HG03135 (cell line): ENCODE measurements around the gene OLR1.

Source experiments
- ATAC-seq: cut with Tn5 transposase; IDR thresholded peaks from one replicate; pipeline ENCODE4 v1.9.1; 2021; ENCODE audit warnings: mild to moderate bottlenecking, moderate library complexity; ENCODE audit not compliant: unreplicated experiment

The OLR1 gene

GRCh38 chr12:10154145-10154496, 17.8 kb downstream of the OLR1 start:
- ATAC-seq, result peak; percentile 6

GRCh38 chr12:10153271-10154144, 18.4 kb downstream of the OLR1 start:
- ATAC-seq, result peak; percentile 58

- no peak for ATAC-seq
Observed at GRCh38 chr12:10151621-10152020, 20.3 kb downstream of the OLR1 start.

GRCh38 chr12:10147714-10148403, 24.1 kb downstream of the OLR1 start:
- ATAC-seq, result peak; percentile 65

GRCh38 chr12:10142976-10143589, 28.8 kb downstream of the OLR1 start:
- ATAC-seq, result no peak

DNA sequence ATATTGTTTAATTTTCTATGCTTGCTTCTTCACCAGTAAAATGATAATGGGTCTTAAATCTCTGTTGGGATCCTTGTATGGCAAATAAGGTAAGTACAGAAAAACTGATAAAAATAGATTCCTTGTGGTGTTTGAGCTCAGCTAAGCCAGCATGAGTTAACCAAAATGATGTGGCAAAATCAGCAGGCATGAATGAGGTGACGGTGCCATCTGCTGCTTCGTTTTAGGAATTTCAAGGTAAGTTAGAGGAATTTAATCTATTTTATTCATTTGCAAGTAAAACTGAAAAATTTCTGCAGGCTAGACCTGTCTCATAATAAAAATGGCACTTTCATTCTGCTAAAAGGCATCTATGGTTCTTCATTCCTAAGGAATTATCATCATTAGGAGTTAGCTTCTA, 31.9 kb downstream of the OLR1 start:
- ATAC-seq, result no peak

- no peak for ATAC-seq
Observed at GRCh38 chr12:10136637-10137205, 35.2 kb downstream of the OLR1 start.

GRCh38 chr12:10135126-10135525, 36.8 kb downstream of the OLR1 start:
- ATAC-seq, result no peak

GRCh38 chr12:10132850-10133370, 39.0 kb downstream of the OLR1 start:
- ATAC-seq, result no peak

- no peak for ATAC-seq
Observed at GRCh38 chr12:10131111-10131690, 40.7 kb downstream of the OLR1 start.

DNA sequence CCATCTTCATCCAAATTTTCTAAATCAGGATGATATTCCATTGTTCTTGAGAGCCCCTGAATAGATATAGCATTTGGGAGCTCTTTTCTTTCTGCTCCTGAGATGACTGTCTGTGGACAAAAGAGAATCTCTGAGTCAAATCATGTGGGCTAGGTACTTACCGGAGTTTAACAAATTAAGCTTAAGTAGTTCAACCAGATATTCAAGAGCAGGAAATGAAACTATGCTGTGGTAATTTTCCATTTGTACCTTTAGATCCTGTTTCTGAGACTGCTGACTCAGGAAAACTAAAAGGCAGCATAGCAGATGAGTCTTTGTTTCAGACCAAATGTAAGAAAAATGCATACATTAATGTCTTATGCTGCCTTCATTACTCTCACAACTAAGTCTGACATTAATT, 41.9 kb downstream of the OLR1 start, which contains the start of gene CLEC7A:
CLEC7A (minus strand) TSS at position 158 of the 400 bp plus-strand sequence; CDS start at position 41, 117 bp downstream.
- ATAC-seq, result no peak

- no peak for ATAC-seq
Observed at GRCh38 chr12:10128687-10129086, 43.2 kb downstream of the OLR1 start.

GRCh38 chr12:10126413-10126812, 45.5 kb downstream of the OLR1 start:
- ATAC-seq, result no peak

- ATAC-seq, result no peak
Observed at GRCh38 chr12:10122689-10123088, 49.2 kb downstream of the OLR1 start.

DNA sequence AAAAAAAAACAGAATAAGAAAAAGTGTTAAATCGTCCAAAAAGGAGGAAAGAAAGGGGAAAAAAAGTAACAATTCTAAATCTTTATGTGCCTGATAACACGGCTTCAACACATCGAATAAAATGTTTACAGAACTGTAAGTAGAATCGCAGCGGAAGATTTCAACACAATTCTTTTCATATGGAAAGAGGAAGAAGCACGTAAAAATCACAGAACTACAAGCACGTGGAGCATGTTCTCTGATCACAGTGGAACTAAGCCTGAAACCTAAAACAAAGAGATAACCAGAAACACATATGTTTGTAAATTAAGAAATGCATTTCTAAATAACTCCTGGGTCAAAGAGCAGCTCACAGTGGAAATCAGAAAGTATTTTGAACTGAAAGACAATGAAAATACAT, 50.7 kb downstream of the OLR1 start:
- no peak for ATAC-seq

GRCh38 chr12:10119066-10119465, 52.9 kb downstream of the OLR1 start:
- ATAC-seq, result no peak

GRCh38 chr12:10115890-10116289, 56.0 kb downstream of the OLR1 start:
- no peak for ATAC-seq

GRCh38 chr12:10115311-10115710, 56.6 kb downstream of the OLR1 start:
- ATAC-seq, result no peak

DNA sequence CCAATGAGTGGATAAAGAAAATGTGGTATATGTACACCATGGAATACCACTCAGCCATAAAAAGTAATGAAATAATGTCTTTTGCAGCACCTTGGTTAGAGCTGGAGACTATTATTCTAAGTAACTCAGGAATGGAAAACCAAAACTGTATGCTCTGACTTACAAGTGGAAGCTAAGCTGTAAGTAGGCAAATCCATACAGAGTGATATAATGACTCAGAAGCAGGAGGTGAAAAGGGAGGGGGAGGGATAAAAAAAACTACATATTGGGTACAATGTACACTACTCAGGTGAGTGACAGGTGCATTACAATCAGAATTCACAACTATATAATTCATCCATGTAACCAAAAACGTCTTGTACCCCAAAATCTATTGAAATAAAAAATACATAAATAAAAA, 58.0 kb downstream of the OLR1 start:
- no peak for ATAC-seq

GRCh38 chr12:10113075-10113474, 58.9 kb downstream of the OLR1 start:
- ATAC-seq, result no peak

- ATAC-seq, result no peak
Observed at GRCh38 chr12:10111451-10111850, 60.5 kb downstream of the OLR1 start.
